Endometrial microvascular endothelial cells (primary cell): ENCODE measurements around the gene MSH5. TPM values are rescaled to one million over a fixed set of nuclear protein-coding genes. Genes with fewer than 3 reads are reported as not detected.

Experiments
- in situ Hi-C: cut with HindIII; loops from 2 replicates; pipeline ENCODE4 v1.10.0; 2017; ENCODE audit warnings: low sequenced_read_pairs, low pct_unique_long_range_greater_than_20kb; ENCODE audit errors: inconsistent ontology term
- total RNA-seq: library from RNA; depleted of rRNA; stranded (reverse); fragments of >200 nt; gene quantifications from one replicate; pipeline ENCODE4 v1.2.3, GENCODE V29; 2015; ENCODE audit errors: inconsistent ontology term

The MSH5 gene
- total RNA-seq, 1 donor from 2014 or later, result 7.8 TPM

DNA sequence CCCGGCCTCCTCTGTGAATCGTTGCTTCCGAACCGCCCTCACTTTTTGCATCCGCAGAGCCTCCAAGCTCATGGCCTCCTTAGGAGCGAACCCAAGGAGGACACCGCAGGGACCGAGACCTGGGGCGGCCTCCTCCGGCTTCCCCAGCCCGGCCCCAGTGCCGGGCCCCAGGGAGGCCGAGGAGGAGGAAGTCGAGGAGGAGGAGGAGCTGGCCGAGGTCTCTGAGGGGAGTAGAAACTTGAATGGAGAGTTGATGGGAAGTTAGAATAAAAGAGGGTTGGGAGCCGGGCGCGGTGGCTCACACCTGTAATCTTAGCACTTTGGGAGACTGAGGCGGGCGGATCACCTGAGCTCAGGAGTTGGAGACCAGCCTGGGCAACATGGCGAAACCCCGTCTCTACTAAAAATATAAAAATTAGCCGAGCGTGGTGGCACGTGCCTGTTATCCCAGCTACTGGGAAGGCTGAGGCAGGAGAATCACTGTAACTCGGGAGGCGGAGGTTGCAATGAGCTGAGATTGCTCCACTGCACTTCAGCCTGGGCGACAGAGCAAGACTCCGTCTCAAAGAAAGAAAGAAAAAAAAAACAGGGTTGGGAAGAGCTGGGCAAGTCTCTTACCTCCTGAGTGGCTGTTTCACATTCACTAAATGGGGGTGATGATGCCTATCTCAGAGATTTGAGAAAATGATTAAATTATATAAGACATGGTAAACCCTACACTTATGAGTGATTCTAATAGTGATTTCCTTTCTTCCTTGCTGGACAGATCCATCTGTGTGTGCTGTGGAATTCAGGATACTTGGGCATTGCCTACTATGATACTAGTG is 805 bp downstream of the MSH5 start:
- in situ Hi-C loops, result no loop called here

GRCh38 chr6:31741815-31742214 is 2.0 kb downstream of the MSH5 start:
- in situ Hi-C loops, result no loop called here

DNA sequence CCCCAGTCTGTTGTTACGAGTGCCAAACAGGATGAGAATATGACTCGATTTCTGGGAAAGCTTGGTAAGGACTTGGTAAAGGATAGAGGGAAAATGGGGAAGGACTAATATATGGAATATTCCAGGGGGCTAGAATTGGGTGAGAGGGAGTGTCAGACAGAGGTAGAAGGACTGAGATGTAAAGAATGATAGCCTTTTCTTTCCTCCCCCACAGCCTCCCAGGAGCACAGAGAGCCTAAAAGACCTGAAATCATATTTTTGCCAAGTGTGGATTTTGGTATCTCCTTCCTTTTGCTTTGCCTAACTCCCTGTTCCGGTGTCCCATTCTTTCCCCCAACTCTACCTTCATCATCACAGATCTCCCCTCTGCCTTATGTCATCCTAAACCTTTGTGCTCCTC is 3.1 kb downstream of the MSH5 start:
- in situ Hi-C loops, result no loop called here

GRCh38 chr6:31744422-31744821 is 4.6 kb downstream of the MSH5 start:
- in situ Hi-C loops, result no loop called here

GRCh38 chr6:31749301-31750036 is 9.7 kb downstream of the MSH5 start:
- in situ Hi-C loops, result no loop called here

DNA sequence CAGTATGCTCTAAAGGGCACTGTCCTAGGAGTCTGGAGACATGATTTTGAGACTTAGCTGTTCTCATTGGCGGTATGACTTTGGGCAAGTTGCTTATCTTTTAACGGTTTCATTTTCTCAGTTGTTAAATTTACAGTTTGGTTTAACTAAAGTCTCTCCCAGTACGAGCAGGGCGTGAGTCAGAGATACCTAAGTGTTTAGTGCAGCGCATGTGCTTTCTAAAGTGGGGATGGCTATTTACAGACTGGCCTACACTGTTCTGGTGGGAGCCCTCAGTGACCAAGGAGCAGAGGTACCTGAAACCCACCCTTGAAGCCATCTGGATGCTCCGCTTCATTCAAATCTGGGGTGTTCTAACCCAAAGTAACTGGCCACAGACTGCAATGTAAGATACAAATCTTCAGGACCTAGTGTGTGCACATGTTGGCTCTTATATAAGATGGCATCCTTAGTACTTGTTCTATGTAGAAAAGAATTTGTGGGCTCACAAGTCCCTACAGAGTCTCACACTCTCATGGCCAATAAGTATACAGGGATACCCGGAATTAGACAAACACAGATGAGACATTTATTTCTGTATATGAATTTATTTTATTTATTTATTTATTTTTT is 10.7 kb downstream of the MSH5 start:
- in situ Hi-C loops, result no loop called here

GRCh38 chr6:31752739-31753319 is 13.0 kb downstream of the MSH5 start:
- in situ Hi-C loops, result no loop called here

- in situ Hi-C loops, result no loop called here
Measured at GRCh38 chr6:31758281-31758680, 18.5 kb downstream of the MSH5 start.

DNA sequence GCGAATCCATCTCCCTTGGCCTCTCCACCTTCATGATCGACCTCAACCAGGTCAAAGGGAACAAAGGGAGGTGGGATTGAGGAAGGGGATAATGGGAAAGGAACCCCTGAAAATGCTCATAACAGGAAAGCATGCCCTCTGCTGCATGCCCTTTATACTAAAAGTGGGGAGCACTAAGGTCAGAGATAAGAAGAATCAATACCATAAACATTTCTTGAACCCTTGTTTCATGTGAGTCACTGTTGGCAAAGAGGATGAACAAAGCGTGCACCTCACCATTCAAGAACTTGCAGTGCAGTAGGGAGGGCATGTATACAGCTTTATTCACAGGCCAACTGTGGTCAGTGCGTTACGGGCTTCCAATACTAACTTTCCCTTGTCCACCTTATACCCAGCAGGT is 21.0 kb downstream of the MSH5 start:
- in situ Hi-C loops, result no loop called here

- in situ Hi-C loops, result no loop called here
Measured at GRCh38 chr6:31761343-31761742, 21.5 kb downstream of the MSH5 start.

DNA sequence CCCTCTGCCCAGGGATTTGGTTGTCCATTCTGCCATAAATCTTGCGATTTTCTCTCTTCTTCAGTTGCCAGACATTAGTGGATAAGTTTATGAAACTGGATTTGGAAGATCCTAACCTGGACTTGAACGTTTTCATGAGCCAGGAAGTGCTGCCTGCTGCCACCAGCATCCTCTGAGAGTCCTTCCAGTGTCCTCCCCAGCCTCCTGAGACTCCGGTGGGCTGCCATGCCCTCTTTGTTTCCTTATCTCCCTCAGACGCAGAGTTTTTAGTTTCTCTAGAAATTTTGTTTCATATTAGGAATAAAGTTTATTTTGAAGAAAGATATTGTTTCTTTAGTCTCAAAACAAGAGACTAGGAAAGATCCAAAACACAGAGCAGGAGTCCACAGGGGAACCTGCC is 22.6 kb downstream of the MSH5 start, which contains the start of gene SAPCD1:
TSS of gene SAPCD1 (plus strand) at position 301 of the 400 bp plus-strand sequence. CDS start 399 bp downstream, outside the sequence.
- in situ Hi-C loops, result no loop called here

DNA sequence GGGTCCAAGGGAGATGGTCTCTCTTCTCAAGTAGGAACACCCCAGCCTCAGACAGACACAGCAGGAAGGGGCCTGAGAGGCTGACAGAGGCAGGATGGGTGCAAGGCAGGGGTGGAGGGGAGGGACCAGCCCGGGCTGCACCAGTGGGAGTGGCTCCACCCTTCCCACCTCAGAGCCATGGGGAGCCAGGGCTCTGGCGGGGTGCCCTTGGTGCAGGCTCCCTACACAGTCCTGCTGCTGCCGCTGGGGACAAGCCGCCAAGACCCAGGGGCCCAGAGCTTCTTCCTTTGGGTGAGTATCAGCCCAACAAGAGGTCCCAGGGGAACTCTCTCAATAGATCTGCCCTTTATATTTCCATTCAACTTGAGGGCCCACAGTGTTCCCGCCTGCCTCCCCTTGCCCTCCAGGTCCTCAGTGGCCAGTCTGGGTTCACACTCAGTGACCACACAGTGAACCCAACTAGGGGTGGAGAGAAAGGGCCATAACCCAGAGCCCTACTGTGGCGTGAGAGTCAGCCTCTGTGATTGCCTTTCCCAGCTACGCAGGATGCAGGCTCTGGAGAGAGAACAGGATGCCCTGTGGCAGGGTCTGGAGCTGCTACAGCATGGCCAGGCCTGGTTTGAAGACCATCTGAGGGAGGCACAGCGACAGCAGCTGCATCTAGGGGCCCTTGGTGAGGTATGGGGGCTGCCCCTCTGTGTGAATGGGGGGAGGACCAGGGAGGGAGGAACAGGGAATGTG is 23.2 kb downstream of the MSH5 start:
- in situ Hi-C loops, result no loop called here

- in situ Hi-C loops, result no loop called here
Measured at GRCh38 chr6:31763619-31763940, 23.8 kb downstream of the MSH5 start.

DNA sequence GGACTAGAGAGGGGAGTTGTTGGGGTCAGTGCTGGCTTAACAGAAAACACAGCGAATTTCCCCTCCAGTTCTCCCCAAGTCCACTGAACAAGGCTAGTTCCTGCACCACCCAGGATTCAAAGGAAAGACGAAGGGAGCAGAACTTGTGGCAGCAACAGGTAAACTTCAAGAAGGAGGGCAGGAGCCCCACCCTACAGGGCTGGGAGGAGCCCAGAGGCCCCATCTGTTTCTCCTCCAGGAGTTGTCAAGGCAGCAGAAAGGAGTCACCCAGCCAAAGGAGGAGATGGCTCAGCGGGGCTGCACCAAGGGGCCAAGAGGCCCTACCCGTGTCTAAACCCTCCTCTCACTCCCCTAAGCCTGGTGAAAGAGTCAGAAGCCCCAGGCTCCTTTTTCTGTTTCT is 24.4 kb downstream of the MSH5 start:
- in situ Hi-C loops, result no loop called here

DNA sequence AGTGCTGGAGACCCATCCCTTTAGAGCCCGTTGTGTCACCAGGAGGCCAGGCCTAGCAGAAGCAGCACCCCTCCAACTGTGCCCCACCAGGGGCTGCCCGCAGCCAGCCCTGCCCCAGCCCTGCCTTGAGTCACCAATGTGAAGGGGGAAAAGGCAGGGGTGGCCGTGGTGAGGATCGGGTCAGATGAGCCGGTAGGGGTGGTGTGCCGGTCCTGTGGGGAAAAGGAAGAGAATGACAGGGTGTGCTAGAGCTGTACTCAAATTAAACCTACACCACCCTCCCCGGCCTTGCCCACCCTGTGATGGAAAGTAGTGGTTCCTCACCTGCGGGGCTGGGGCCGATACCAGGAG is 25.7 kb downstream of the MSH5 start:
- in situ Hi-C loops, result no loop called here

- in situ Hi-C loops, result no loop called here
Measured at GRCh38 chr6:31765910-31766794, 26.3 kb downstream of the MSH5 start.

DNA sequence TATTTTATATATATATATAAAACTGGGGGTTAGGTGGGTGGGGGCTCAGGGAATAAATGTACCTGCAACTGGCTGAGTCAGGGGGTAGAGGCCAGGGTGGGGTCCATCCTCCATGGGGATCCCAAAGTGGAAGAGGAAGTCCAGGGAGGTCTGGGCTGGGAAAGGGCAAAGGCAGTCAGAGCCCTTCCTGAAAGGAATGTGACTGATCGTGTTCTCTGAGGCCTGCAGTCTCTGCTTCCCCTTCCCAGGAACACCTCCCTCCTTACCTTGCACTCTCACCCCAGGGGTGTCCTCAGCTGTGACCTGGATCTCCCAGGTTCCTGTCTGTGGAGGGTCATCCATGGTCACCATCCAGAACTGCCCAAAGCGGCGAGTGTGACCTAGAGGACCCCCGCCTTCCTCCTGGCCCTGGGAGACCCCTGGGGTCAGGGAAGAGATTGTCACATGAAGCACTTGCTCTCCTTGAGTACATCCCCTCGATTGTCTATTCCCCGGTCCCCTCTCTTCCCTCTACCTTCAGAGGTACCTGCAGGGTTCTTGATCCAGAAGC is 27.4 kb downstream of the MSH5 start:
- in situ Hi-C loops, result no loop called here
